ENCODE data around the gene C20orf202.
"Not testable (repeated sequence)": the region's sequence is repeated elsewhere in the genome, so short reads cannot be mapped to it uniquely, and the experiment has no call there.

Gene C20orf202

GRCh38 chr20:1247689-1248088, 44.4 kb downstream of the C20orf202 start:
- DNase-seq (ENCODE audit: low read depth) = no peak

DNA sequence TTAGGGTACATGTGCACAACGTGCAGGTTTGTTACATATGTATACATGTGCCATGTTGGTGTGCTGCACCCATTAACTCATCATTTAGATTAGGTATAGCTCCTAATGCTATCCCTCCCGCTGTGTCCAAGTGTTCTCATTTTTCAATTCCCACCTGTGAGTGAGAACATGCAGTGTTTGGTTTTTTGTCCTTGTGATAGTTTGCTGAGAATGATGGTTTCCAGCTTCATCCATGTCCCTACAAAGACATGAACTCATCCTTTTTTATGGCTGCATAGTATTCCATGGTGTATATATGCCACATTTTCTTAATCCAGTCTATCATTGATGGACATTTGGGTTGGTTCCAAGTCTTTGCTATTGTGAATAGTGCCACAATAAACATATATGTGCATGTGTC, 47.0 kb downstream of the C20orf202 start:
- DNase-seq (ENCODE audit: low read depth) = not testable (repeated sequence)

- DNase-seq (ENCODE audit: low read depth) = no peak
These were observed 49.2 kb downstream of the C20orf202 start for GRCh38 chr20:1252416-1252815.

GRCh38 chr20:1254254-1254653, 51.0 kb downstream of the C20orf202 start:
- no peak for DNase-seq (ENCODE audit: low read depth)

- no peak for DNase-seq (ENCODE audit: low read depth)
These were observed 52.4 kb downstream of the C20orf202 start for GRCh38 chr20:1255675-1256074.

Data from stimulated activated CD8-positive, alpha-beta memory T cell treated with anti-CD3 and anti-CD28 coated beads, Interleukin-15, amount 100 ng/mL, for 1 hour (primary cell).